ENCODE data around the gene PCGF2. TPM values are rescaled to one million over a fixed set of nuclear protein-coding genes. Genes with fewer than 3 reads are reported as not detected.
A peak's percentile ranks its signal among the peaks of the same experiment; 100 is the strongest.
"Not testable (repeated sequence)": the region's sequence is repeated elsewhere in the genome, so short reads cannot be mapped to it uniquely, and the experiment has no call there.

Gene PCGF2
- total RNA-seq, 2 experiments from 2014 or later: 3.4 to 4.2 TPM

DNA sequence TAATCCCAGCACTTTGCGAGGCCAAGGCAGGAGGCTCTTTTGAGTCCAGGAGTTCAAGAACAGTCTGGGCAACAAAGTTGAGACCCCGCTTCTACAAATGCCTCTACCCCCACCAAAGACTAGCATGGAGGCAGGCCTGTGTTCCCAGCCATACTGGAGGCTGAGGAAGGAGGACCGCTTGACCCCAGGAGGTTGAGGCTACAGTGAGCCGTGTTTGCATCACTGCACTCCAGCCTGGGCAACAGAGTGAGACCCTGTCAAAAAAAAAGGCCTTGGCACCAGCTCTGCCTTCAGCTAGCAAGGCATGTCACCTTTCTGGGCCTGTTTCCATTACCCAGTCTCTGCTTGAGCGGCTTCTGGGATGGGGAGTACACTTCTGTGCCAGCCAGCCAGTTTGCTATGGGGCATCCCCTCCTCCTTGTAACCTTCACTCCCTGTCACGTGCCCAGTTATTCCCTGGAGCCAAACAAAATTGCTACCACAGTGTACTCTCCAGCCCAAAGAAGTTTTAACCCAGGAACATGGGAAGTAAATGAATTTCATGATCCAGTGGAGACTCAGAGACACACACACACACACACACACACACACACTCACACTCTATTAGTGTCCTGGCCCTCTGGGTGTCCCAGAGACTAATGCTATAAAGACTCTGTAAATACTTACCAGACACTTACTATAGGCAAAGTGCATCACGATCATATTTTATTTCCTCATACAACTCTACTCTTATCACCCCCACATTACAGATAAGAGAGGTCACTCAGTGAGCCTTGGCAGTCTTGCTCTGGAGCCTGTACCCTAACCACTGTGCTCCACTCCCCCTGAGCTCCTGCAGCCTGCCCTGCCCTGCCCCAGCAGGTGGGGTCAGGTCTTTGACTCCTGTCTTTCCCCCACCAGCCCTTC lies 15.5 kb downstream of the PCGF2 start:
- no peaks in the 10 kb centered on the region for H3K9me3 Mint-ChIP-seq
- peaks cover 61% of the 10 kb centered on the region for H3K4me1 Mint-ChIP-seq (ENCODE audit: low read depth)
- CTCF ChIA-PET: interaction anchor here (1.8 to 8.1 kb wide), 4 partner anchors 56 to 421 kb away, joined by 5 to 210 read pairs (median 26); partner anchors contain the start of gene EPOP
- peaks cover 22% of the 10 kb centered on the region for H3K36me3 Mint-ChIP-seq
- H3K27me3 Mint-ChIP-seq: no peaks in the 10 kb centered on the region
- peak overlapping the region; percentile 91 for H3K27ac Mint-ChIP-seq
- no peak for DNase-seq
- intact Hi-C loops (cut with micrococcal nuclease): loop anchor here (5.0 kb wide), 1 partner anchor 175 kb away; no protein-coding TSS in a partner anchor
- H3K4me3 Mint-ChIP-seq: peak overlapping the region; percentile 92
- POLR2A ChIA-PET: interaction anchor here (0.9 to 6.6 kb wide), 2 partner anchors 18 to 29 kb away, joined by 3 to 116 read pairs; partner anchors contain the start of gene MLLT6

DNA sequence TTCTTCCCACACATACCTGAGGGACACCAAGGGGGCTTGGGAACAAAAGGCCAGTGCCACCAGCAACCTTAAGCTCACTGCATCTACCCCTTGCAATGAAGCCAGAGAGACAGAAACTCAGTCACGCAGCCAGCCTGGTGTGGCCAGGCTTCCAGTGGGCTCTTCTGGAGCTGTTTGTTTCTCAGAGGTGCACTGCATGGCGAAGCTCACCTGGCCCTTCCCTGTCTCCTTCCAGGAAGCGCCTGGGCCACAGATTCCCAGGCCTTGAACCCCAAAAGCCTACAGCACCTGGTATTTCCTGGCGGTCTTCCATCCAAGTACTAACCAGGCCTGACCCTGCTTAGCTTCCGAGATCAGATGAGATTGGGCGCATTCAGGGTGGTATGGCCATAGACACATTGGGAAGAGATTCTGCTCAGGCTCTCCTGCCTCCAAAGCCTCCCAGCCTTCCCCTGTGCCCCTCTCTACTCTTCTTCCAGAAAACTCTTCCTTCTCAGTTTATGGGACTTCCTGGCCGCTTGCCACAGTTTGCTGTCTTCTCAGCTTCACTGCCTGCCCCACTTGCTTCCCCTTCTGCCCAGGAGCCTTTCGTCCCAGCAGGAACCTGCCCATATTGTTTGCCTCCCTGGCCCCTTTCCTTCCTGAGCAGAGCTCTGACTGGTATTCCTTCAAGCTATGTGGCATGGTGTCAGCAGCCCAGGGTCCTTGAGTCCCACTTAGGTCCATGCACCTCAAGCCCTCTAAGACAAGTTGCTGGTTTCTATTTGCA lies 16.4 kb downstream of the PCGF2 start:
- no peak for DNase-seq
- H3K27me3 Mint-ChIP-seq: no peaks in the 10 kb centered on the region
- peaks cover 69% of the 10 kb centered on the region for H3K4me1 Mint-ChIP-seq (ENCODE audit: low read depth)
- H3K9me3 Mint-ChIP-seq: no peaks in the 10 kb centered on the region
- H3K27ac Mint-ChIP-seq: peak overlapping the region; percentile 91
- ChIA-PET POLR2A (interaction anchor here (0.9 to 6.6 kb wide), 6 partner anchors 13 to 60 kb away, joined by 3 to 116 read pairs (median 5); partner anchors contain the start of genes EPOP and MLLT6), CTCF (interaction anchor here (0.7 to 8.1 kb wide), 13 partner anchors 13 to 422 kb away, joined by 3 to 210 read pairs (median 4); partner anchors contain the start of genes EPOP and MLLT6)
- intact Hi-C loops (cut with micrococcal nuclease): loop anchor here (5.0 kb wide), 1 partner anchor 174 kb away; no protein-coding TSS in a partner anchor
- peak overlapping the region; percentile 92 for H3K4me3 Mint-ChIP-seq
- peaks cover 23% of the 10 kb centered on the region for H3K36me3 Mint-ChIP-seq

DNA sequence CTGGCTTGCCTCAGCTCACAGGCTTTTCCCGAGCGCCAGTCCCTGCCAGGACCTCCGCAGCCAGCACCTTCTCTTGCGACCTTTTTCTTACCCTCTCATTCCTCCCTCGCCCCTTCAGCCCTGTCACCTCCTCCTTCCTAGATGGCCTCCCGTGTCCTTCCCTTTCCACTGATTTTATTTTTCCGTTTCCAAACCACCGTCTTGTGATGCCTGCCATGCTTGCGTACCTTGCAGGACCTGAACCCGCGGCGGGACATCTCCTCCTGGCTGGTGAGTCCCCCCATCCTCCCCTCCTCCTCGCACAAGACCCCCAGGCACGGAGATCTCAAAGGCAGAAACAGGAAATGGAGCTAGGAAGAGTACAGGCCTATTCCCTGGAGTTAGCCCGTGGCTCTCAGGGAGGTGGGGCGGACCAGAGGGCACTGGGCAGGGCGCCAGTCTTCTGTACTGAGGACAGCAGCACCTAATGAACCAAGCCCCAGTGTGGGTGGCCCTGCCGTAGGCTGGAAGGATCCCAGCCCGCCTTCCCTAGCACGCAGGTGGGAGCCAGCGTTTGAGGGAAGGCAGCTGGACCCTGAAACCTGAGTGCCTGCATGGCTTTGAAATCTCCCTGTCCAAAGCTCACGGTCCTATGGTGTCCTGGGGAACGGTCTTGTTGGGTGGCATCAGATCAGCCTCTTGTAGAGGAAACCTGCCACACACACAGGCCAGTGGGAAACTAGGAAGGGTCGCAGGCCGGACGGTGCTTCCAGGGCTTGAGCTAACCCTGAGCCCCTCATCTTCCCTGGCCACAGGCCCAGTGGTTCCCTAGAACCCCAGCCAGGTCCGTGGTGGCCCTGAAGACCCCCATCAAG lies 17.4 kb downstream of the PCGF2 start:
- intact Hi-C loops (cut with micrococcal nuclease): loop anchor here (5.0 kb wide), 1 partner anchor 173 kb away; no protein-coding TSS in a partner anchor
- CTCF ChIA-PET: interaction anchor here (0.9 to 8.1 kb wide), 12 partner anchors 12 to 423 kb away, joined by 3 to 210 read pairs (median 4); partner anchors contain the start of genes EPOP and MLLT6
- no peak for DNase-seq
- Mint-ChIP-seq H3K4me3 (peak overlapping the region; percentile 92), H3K36me3 (peaks cover 23% of the 10 kb centered on the region), H3K9me3 (no peaks in the 10 kb centered on the region), H3K4me1 (ENCODE audit: low read depth) (peaks cover 76% of the 10 kb centered on the region), H3K27ac (peak overlapping the region; percentile 91), H3K27me3 (no peaks in the 10 kb centered on the region)
- POLR2A ChIA-PET: interaction anchor here (1.0 to 6.6 kb wide), 6 partner anchors 12 to 59 kb away, joined by 3 to 116 read pairs (median 5); partner anchors contain the start of genes EPOP and MLLT6

DNA sequence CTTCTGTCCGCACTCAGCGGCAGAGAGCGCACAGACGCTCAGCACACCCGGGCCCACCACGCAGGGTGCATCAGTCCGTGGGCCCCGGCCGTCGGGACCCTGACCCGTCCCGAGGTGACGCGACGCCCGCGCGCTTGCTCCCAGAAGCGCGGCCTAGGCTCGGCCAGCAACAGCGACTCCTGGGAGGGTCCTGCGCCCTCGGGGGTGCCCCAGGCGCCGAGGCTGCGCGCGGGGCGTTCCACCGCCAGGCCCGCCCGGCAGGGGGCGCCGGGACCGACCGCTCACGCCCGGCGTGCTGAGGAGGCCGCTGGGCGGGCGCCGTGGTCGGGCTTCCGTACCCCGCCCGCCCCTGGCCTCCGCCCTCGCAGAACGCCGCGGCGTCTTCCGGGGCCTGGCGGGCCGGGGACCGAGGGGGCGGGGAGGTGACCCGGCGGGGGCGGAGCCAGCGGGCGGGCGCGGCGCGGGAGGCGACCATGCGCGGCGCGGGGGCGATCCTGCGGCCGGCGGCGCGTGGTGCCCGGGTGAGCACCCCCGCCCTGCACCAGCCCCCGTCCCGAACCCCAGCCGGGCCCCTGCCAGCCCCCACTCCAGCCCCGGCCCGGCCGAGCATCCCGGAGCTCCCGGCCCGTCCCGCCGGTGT lies 18.1 kb downstream of the PCGF2 start, which contains the start of gene CISD3:
CISD3 (plus strand) TSS at position 456 of the 640 bp plus-strand sequence; CDS start at position 474, 18 bp downstream.
- DNase-seq: peak; percentile 89
- Mint-ChIP-seq H3K27ac (peak within 1 kb of the TSS; percentile 98), H3K4me3 (peak within 1 kb of the TSS; percentile 92), H3K27me3 (no peaks in the 10 kb centered on the region), H3K36me3 (peaks cover 23% of the 10 kb centered on the region), H3K4me1 (ENCODE audit: low read depth) (peaks cover 78% of the 10 kb centered on the region), H3K9me3 (no peaks in the 10 kb centered on the region)
- intact Hi-C loops (cut with micrococcal nuclease): loop anchor here (5.0 kb wide), 1 partner anchor 173 kb away; no protein-coding TSS in a partner anchor
- ChIA-PET CTCF (interaction anchor here (0.8 to 8.1 kb wide), 8 partner anchors 25 to 172 kb away, joined by 3 to 210 read pairs (median 7); partner anchors contain the start of genes EPOP and MLLT6), POLR2A (interaction anchor here (1.0 to 6.6 kb wide), 4 partner anchors 11 to 55 kb away, joined by 4 to 116 read pairs (median 7); partner anchors contain the start of genes EPOP and MLLT6)

DNA sequence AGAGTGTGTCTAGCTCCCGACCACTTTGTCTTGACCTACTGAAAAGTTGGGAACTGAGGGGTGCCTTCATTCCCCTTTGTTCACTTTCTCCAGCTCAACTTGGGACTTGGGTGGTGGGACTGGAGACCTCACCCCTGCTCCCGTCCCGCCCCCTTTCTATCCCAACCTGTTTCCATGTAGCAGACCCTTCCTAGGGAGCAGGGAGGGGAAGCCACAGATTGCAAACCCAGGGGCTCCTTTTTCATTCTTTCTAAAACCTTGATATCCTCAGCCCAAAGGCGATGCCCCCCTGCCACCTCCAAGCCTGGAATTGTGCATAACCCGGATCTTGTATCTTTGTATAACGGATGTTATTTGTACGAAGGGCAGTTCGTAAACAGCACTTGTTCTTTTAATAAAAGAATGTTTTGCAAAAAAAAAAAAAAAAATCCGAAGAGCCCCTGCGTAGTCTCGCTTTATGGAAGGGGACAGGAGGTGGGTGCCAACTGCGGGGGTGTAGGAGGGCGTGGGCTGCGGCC lies 18.7 kb downstream of the PCGF2 start:
- Mint-ChIP-seq H3K36me3 (peaks cover 24% of the 10 kb centered on the region), H3K9me3 (no peaks in the 10 kb centered on the region), H3K4me1 (ENCODE audit: low read depth) (peaks cover 75% of the 10 kb centered on the region), H3K27ac (peak overlapping the region; percentile 98), H3K4me3 (peak overlapping the region; percentile 73), H3K27me3 (no peaks in the 10 kb centered on the region)
- ChIA-PET POLR2A (interaction anchor here (1.0 to 6.6 kb wide), 4 partner anchors 20 to 54 kb away, joined by 4 to 116 read pairs (median 10); partner anchors contain the start of genes EPOP, MLLT6 and PSMB3), CTCF (interaction anchor here (0.7 to 3.0 kb wide), 13 partner anchors 11 to 170 kb away, joined by 3 to 21 read pairs (median 6); partner anchors contain the start of genes EPOP, MLLT6 and PSMB3)
- no peak for DNase-seq
- intact Hi-C loops (cut with micrococcal nuclease): no loop called here

DNA sequence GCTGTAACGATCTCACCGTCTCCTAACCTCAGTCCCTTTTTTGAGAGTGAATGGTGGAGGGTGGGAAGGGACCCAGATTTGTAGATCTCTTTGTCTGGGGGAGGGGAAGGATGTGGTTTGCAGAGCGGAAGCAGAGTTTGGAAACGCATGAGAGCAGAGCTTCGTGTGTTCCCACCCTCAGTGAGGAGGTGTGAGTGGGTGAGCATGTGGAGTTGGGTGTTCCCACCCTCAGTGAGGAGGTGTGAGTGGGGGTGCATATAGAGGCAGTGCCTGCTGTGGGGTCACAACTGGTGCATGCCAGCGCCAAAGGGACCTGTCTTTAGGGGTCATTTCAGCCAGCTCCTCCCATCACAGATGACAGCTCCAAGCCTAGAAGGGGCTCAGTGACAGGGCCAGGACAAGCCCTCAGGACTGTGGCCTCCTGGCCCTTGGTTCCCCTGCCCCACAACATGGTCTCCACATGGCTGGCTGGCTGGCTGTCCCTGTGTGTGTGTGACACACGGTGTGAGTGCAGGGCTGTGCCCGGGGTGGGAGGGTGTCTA lies 19.8 kb downstream of the PCGF2 start:
- intact Hi-C loops (cut with micrococcal nuclease): loop anchor here (1.0 kb wide), 1 partner anchor 22 kb away; no protein-coding TSS in a partner anchor
- ChIA-PET CTCF (interaction anchor here (0.8 to 3.0 kb wide), 14 partner anchors 10 to 169 kb away, joined by 3 to 21 read pairs (median 6); partner anchors contain the start of genes EPOP, LASP1, MLLT6 and PSMB3), POLR2A (interaction anchor here (0.6 to 6.6 kb wide), 9 partner anchors 10 to 201 kb away, joined by 3 to 116 read pairs (median 4); partner anchors contain the start of genes EPOP, MLLT6 and PSMB3)
- Mint-ChIP-seq H3K4me1 (ENCODE audit: low read depth) (peaks cover 70% of the 10 kb centered on the region), H3K27ac (peak overlapping the region; percentile 98), H3K27me3 (no peaks in the 10 kb centered on the region), H3K9me3 (no peaks in the 10 kb centered on the region), H3K36me3 (peaks cover 24% of the 10 kb centered on the region), H3K4me3 (peak overlapping the region; percentile 73)
- peak; percentile 81 for DNase-seq

DNA sequence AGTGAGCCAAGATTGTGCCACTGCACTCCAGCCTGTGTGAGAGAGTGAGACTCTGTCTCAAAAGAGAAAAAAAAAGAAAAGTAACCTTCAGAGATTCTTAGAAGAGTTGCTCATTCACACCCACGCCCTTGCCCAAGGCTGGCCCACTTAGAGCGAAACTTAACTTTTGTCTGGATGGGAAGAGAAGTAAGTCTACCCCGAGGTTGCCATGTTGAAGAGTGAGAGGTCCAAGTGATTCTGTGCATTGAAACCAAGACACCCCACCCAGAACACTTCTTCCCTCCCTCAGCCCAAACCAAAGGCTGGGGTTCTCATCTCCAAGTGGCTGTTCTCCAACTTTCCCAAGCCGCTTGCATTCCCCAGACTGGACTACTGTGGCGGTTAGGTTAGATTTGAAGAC lies 20.4 kb downstream of the PCGF2 start:
- H3K27ac Mint-ChIP-seq: peak overlapping the region; percentile 98
- H3K36me3 Mint-ChIP-seq: peaks cover 21% of the 10 kb centered on the region
- ChIA-PET POLR2A (interaction anchor here (0.9 to 6.6 kb wide), 6 partner anchors 9 to 52 kb away, joined by 3 to 116 read pairs (median 10); partner anchors contain the start of genes EPOP and MLLT6), CTCF (interaction anchor here (1.1 to 3.0 kb wide), 8 partner anchors 9 to 143 kb away, joined by 3 to 21 read pairs (median 8); partner anchors contain the start of genes EPOP, LASP1 and PSMB3)
- DNase-seq: peak; percentile 94
- no peaks in the 10 kb centered on the region for H3K27me3 Mint-ChIP-seq
- intact Hi-C loops (cut with micrococcal nuclease): loop anchor here (1.0 kb wide), 3 partner anchors 21 to 26 kb away; partner anchors contain the start of gene PSMB3
- H3K4me1 Mint-ChIP-seq (ENCODE audit: low read depth): peaks cover 68% of the 10 kb centered on the region
- H3K4me3 Mint-ChIP-seq: peak overlapping the region; percentile 73
- no peaks in the 10 kb centered on the region for H3K9me3 Mint-ChIP-seq

DNA sequence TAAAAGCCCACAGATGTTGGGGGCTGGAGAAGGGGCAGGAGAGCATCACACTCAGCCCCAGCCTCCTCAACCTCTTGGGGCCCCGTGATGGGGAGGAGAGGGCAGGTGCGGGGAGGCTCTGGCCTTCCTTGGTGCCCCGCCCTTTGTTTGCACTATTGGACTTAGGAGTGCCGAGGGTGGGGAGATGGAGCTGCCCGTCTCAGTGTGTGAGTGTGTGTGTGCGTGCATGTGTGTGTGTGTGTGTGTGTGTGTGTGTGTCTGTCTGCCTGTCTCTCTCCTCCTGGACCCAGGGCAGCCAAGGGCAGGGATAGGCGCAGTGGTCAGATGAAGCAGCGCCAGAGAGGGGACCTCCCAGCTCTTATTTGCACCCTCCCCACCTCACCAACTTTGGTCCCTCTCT lies 22.0 kb downstream of the PCGF2 start:
- H3K9me3 Mint-ChIP-seq; DNase-seq; H3K4me3 Mint-ChIP-seq; intact Hi-C loops (cut with micrococcal nuclease); H3K27me3 Mint-ChIP-seq: not testable (repeated sequence)
- CTCF ChIA-PET: interaction anchor here (0.9 to 3.0 kb wide), 2 partner anchors 9 to 19 kb away, joined by 3 to 9 read pairs; no protein-coding TSS in a partner anchor
- Mint-ChIP-seq H3K36me3 (peaks cover 23% of the 10 kb centered on the region), H3K4me1 (ENCODE audit: low read depth) (peaks cover 60% of the 10 kb centered on the region), H3K27ac (peak overlapping the region; percentile 84)
- POLR2A ChIA-PET: interaction anchor here (3.5 to 6.6 kb wide), 2 partner anchors 23 to 50 kb away, joined by 16 to 116 read pairs; partner anchors contain the start of genes EPOP and MLLT6

DNA sequence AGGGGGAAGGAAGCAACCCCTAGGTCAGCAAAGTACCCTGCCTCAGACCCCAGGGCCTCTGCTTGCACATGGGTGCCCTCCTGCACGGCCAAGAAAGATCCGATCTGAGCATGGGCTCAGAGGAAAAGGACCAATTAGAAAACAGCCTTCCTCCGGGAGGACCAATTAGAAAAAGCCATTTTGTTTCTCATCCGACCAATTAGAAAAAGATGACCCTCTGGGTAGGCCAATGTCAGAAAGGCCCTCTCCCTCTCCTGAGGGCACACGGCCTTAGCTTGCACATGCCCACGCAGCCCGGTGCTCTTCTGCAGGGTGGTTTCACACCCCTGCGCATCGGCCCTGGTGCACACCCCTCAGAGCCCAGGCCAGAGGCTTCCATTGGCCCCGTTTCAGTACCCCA lies 23.1 kb downstream of the PCGF2 start:
- POLR2A ChIA-PET: interaction anchor here (2.9 kb wide), 1 partner anchor 23 kb away, joined by 10 read pairs; no protein-coding TSS in a partner anchor
- no peaks in the 10 kb centered on the region for H3K9me3 Mint-ChIP-seq
- no peak overlapping the region for H3K4me3 Mint-ChIP-seq
- intact Hi-C loops (cut with micrococcal nuclease): no loop called here
- DNase-seq: no peak
- H3K4me1 Mint-ChIP-seq (ENCODE audit: low read depth): peaks cover 65% of the 10 kb centered on the region
- no peaks in the 10 kb centered on the region for H3K27me3 Mint-ChIP-seq
- peaks cover 28% of the 10 kb centered on the region for H3K36me3 Mint-ChIP-seq
- H3K27ac Mint-ChIP-seq: peak overlapping the region; percentile 18
- CTCF ChIA-PET: interaction anchor here (2.6 kb wide), 1 partner anchor 10 kb away, joined by 9 read pairs; no protein-coding TSS in a partner anchor
